K562 (cell line): Measurements from ENCODE around the gene TMEM217. TPM values are rescaled to one million over a fixed set of nuclear protein-coding genes. Genes with fewer than 3 reads are reported as not detected.

Experiments used
- ARID1B ChIP-seq: fragments of 450-650 bp; IDR thresholded peaks from 2 replicates; pipeline ENCODE4 v1.6.1; 2016; ENCODE audit warnings: antibody characterized with exemption, mild to moderate bottlenecking, inconsistent platforms
- BRF1 ChIP-seq: IDR thresholded peaks from 3 replicates; pipeline ENCODE4 v1.6.1; 2011; ENCODE audit warnings: borderline replicate concordance, mild to moderate bottlenecking; ENCODE audit not compliant: insufficient read length; ENCODE audit errors: extremely low read depth
- CBFB ChIP-seq: sonication (generic); formaldehyde crosslinking; IDR thresholded peaks from 2 replicates; pipeline ENCODE4 v1.4.0; 2020; ENCODE audit warnings: mild to moderate bottlenecking, missing genetic modification reagents
- CSDE1 ChIP-seq, 2 experiments: fragments of 450-650 bp; IDR thresholded peaks; 2 replicates each; pipeline ENCODE4 v1.6.1; 2016; ENCODE audit warnings: mild to moderate bottlenecking in 1 of 2
- DLX4 ChIP-seq: fragments of 250-450 bp; sonication (Bioruptor Pico); IDR thresholded peaks from 2 replicates; pipeline ENCODE4 v1.6.1; 2021; ENCODE audit warnings: mild to moderate bottlenecking
- ESRRA ChIP-seq: fragments of 450-650 bp; IDR thresholded peaks from 2 replicates; pipeline ENCODE4 v1.6.1; 2014; ENCODE audit warnings: low read depth, mild to moderate bottlenecking, moderate library complexity, borderline replicate concordance
- HBP1 ChIP-seq: fragments of 450-650 bp; formaldehyde crosslinking; IDR thresholded peaks from 2 replicates; pipeline ENCODE4 v1.4.0; 2022; ENCODE audit warnings: missing genetic modification characterization
- ILF3 ChIP-seq: fragments of 450-650 bp; IDR thresholded peaks from 2 replicates; pipeline ENCODE4 v1.6.1; 2018; ENCODE audit warnings: antibody characterized with exemption, mild to moderate bottlenecking, moderate library complexity, borderline replicate concordance
- JUNB ChIP-seq: fragments of 450-650 bp; formaldehyde crosslinking; conservative IDR thresholded peaks from 2 replicates; pipeline ENCODE4 v1.4.0; 2020; ENCODE audit warnings: mild to moderate bottlenecking
- PRPF4 ChIP-seq: fragments of 200-400 bp; formaldehyde crosslinking; IDR thresholded peaks from one replicate; pipeline ENCODE4 v1.6.1; 2017; ENCODE audit warnings: low read length, low read depth, mild to moderate bottlenecking; ENCODE audit not compliant: insufficient read depth, poor library complexity, severe bottlenecking
- RBBP5 ChIP-seq: fragments of 200-600 bp; sonication (generic); IDR thresholded peaks from 2 replicates; pipeline ENCODE4 v1.6.1; 2012; ENCODE audit warnings: borderline replicate concordance, mild to moderate bottlenecking, low read length, control low read depth, inconsistent platforms; ENCODE audit not compliant: insufficient read depth, poor library complexity, severe bottlenecking
- SMARCC2 ChIP-seq: fragments of 450-650 bp; IDR thresholded peaks from 2 replicates; pipeline ENCODE4 v1.6.1; 2017; ENCODE audit warnings: antibody characterized with exemption, moderate library complexity, mild to moderate bottlenecking, low read depth
- STAT5A ChIP-seq: IDR thresholded peaks from 2 replicates; pipeline ENCODE4 v1.6.1; 2012; ENCODE audit warnings: low read length, inconsistent platforms, borderline replicate concordance
- ZEB2 ChIP-seq: fragments of 450-650 bp; IDR thresholded peaks from 2 replicates; pipeline ENCODE4 v1.6.1; 2016
- ZNF280A ChIP-seq: fragments of 450-650 bp; IDR thresholded peaks from 2 replicates; pipeline ENCODE4 v1.6.1; 2018; ENCODE audit warnings: mild to moderate bottlenecking, low read depth; ENCODE audit not compliant: partially characterized antibody
- ZNF766 ChIP-seq: fragments of 200-800 bp; sonication (Bioruptor generic); conservative IDR thresholded peaks from 2 replicates; pipeline ENCODE4 v1.6.1; 2016; ENCODE audit warnings: missing genetic modification characterization, missing compliant biosample characterization
- polyA plus RNA-seq, 8 experiments: library from polyadenylated mRNA; depleted of rRNA in 4 of 8; stranded (reverse) in 5 of 8; unstranded in 3 of 8; fragments of >200 nt; fragmentation: Nextera tagmentation in 2 of 8; fragmentation: Illumina TruSeq in 1 of 8; extraction: Ambion mirVana in 2 of 8; extraction: Trizol in 1 of 8; gene quantifications; 2 replicates each; pipeline versions ENCODE4 v1.2.1 to v1.2.3, GENCODE V29; 2011 to 2014; ENCODE audit warnings: inconsistent platforms in 1 of 8, missing spikeins in 1 of 8
- total RNA-seq, 7 experiments: library from RNA; depleted of rRNA in 6 of 7; stranded (reverse); fragments of >200 nt in 6 of 7; fragmentation: Illumina TruSeq in 2 of 7; extraction: Trizol in 2 of 7; gene quantifications; 2 replicates each; pipeline versions ENCODE4 v1.2.1 to v1.2.3, GENCODE V29; 2011 to 2021; ENCODE audit warnings: low replicate concordance in 1 of 7
- TF ChIP-seq, protein P1 (sequence below): fragments of 450-650 bp; IDR thresholded peaks from 2 replicates; pipeline ENCODE4 v1.6.1; 2014; ENCODE audit warnings: low read depth, mild to moderate bottlenecking, moderate library complexity, borderline replicate concordance
- TF ChIP-seq, protein P2 (sequence below): sonication (generic); formaldehyde crosslinking; IDR thresholded peaks from 2 replicates; pipeline ENCODE4 v1.8.0; 2022; ENCODE audit warnings: mild to moderate bottlenecking, missing genetic modification reagents
- TF ChIP-seq, protein P3 (sequence below): sonication (generic); formaldehyde crosslinking; IDR thresholded peaks from 2 replicates; pipeline ENCODE4 v1.8.0; 2022; ENCODE audit warnings: mild to moderate bottlenecking, missing genetic modification reagents

The TMEM217 gene
- total and polyA plus RNA-seq, 9 of the 15 experiments (the other 6 are each of a cell fraction or from before 2014, with no cell fraction given), result 1.3 to 8.0 (median 1.9) TPM

- TF ChIP-seq CSDE1 (IDR thresholded peaks at IDR 0.05) (no peak), RBBP5 (peak; percentile 38), STAT5A (no peak), PRPF4 (no peak), ESRRA (peak; percentile 48; the same call in 1 of the 2 replicates), ZEB2 (peak; percentile 45), ILF3 (no peak), CBFB (CRISPR knock-in tag) (no peak), ZNF766 (peak; percentile 94), ARID1B (peak; percentile 76), HBP1 (CRISPR knock-in tag) (no peak), ZNF280A (no peak), SMARCC2 (no peak), JUNB (CRISPR knock-in tag) (no peak), BRF1 (no peak), DLX4 (CRISPR knock-in tag) (no peak)
- TF ChIP-seq, protein P1, sequence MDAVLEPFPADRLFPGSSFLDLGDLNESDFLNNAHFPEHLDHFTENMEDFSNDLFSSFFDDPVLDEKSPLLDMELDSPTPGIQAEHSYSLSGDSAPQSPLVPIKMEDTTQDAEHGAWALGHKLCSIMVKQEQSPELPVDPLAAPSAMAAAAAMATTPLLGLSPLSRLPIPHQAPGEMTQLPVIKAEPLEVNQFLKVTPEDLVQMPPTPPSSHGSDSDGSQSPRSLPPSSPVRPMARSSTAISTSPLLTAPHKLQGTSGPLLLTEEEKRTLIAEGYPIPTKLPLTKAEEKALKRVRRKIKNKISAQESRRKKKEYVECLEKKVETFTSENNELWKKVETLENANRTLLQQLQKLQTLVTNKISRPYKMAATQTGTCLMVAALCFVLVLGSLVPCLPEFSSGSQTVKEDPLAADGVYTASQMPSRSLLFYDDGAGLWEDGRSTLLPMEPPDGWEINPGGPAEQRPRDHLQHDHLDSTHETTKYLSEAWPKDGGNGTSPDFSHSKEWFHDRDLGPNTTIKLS, result no peak
- TF ChIP-seq, protein P2, sequence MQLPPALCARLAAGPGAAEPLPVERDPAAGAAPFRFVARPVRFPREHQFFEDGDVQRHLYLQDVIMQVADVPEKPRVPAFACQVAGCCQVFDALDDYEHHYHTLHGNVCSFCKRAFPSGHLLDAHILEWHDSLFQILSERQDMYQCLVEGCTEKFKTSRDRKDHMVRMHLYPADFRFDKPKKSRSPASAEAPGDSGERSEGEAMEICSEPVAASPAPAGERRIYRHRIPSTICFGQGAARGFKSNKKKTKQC (CRISPR knock-in tag), result no peak
- TF ChIP-seq, protein P3, sequence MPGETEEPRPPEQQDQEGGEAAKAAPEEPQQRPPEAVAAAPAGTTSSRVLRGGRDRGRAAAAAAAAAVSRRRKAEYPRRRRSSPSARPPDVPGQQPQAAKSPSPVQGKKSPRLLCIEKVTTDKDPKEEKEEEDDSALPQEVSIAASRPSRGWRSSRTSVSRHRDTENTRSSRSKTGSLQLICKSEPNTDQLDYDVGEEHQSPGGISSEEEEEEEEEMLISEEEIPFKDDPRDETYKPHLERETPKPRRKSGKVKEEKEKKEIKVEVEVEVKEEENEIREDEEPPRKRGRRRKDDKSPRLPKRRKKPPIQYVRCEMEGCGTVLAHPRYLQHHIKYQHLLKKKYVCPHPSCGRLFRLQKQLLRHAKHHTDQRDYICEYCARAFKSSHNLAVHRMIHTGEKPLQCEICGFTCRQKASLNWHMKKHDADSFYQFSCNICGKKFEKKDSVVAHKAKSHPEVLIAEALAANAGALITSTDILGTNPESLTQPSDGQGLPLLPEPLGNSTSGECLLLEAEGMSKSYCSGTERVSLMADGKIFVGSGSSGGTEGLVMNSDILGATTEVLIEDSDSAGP (CRISPR knock-in tag), result no peak
These were observed 17.8 kb downstream of the TMEM217 start (continued) for GRCh38 chr6:37239950-37240713.
